Right lung (tissue), 5 donors: ENCODE data around the gene DCHS1. TPM values are rescaled to one million over a fixed set of nuclear protein-coding genes. Genes with fewer than 3 reads are reported as not detected.

Experiments
- DNase-seq, 2 donors: peaks; one replicate each; pipeline ENCODE4 v3.0.0-alpha.2; 2013
- polyA plus RNA-seq, 5 donors: library from polyadenylated mRNA; unstranded; fragments of 120-200 nt; gene quantifications; one replicate each; pipeline versions ENCODE4 v1.2.1 to v1.2.3, GENCODE V29; 2013; ENCODE audit warnings: inconsistent platforms in 1 of 5, low replicate concordance in 1 of 5; ENCODE audit not compliant: insufficient read length in 5 of 5, insufficient read depth in 1 of 5

The DCHS1 gene
- polyA plus RNA-seq, 5 donors: 27.5 to 41.3 (median 35.1) TPM

- no peak for DNase-seq
Measured at GRCh38 chr11:6599449-6599848, 56.2 kb downstream of the DCHS1 start.

DNA sequence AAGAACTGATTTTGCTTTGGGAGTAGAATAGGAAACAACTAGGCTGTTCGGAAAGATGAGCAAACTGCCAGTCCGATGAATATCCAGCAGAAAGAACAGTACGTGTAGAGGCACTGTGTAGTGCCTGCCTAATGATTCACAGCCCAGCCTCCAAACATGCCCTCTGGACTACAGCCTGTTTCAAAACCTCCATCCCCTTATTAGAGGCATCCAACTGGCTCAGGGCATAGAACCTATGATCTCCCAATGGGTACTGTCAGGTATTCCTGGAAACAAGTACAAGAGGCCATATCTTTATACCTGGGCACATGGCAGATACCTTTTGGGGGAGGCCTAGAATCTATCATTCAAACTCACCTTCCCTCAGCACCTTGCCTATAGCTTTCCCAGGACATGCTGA is 57.1 kb downstream of the DCHS1 start:
- no peak for DNase-seq

- DNase-seq: no peak
Measured at GRCh38 chr11:6596239-6596877, 59.3 kb downstream of the DCHS1 start.

DNA sequence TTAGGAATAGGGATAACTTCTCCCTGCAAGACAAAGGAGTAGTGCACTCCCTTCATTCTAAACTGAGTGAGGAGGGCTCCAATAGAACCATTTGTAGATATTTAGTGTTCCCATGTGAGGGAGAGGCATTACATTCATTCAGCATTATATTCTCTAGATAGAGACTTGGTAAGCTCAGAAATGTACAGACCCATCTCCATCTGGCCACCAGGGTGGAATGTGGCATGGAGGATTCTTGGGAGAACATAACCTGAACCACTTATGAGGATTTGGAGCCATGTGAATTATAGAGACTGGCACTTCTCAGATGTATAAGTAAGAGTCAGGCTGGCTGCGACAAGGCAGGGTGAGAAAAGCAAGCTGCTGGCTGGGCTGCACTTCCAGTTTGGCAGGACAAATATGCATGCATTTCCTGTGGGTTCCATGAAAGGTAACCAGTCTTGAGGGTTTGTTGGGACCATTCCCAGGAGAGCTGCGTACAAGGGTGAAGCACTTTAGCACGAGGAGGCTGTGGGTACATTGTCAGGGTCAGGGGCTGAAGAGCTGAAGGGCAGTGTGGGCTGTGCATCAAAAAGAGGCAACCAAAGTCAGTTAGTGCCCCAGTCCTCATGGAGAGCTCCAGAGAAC is 61.4 kb downstream of the DCHS1 start:
- DNase-seq: no peak

- no peak for DNase-seq
Measured at GRCh38 chr11:6588018-6588417, 67.6 kb downstream of the DCHS1 start.

- DNase-seq: no peak
Measured at GRCh38 chr11:6587360-6587953, 68.2 kb downstream of the DCHS1 start.

GRCh38 chr11:6586434-6587359 is 68.9 kb downstream of the DCHS1 start:
- DNase-seq: no peak

GRCh38 chr11:6584528-6584927 is 71.1 kb downstream of the DCHS1 start:
- DNase-seq: no peak

DNA sequence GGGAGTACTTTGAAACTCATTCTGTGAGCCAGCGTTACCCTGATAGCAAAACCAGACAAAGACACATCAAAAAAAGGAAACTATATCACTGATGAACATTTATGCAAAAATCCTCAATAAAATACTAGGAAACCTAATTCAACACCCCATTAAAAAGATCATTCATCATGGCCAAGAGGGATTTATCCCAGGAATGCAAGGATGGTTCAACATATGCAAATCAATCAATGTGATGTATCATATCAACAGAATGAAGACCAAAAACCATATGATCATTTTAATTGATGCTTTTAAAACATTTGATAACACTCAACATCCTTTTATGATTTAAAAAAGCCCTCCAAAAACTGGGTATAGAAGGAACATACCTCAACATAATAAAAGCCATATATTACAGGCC is 72.0 kb downstream of the DCHS1 start:
- DNase-seq: no peak

- DNase-seq: no peak
Measured at GRCh38 chr11:6579681-6580080, 75.9 kb downstream of the DCHS1 start.

DNA sequence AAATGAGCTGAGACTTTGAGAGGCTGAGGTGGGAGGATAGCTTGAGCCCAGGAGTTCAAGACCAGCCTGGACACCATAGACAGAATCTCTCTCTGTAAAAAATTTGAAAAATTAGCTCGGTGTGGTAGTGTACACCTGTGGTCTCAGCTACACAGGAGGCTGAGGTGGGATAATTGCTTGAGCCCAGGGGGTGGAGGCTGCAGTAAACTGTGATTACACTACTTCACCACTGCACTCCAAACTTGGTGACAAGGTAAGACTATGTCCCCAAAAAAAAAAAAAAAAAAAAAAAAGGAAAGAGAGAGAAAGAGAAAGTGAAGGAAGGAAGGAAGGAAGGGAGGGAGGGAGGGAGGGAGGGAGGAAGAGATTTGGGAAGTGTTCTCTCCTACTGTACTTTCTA is 77.5 kb downstream of the DCHS1 start:
- no peak for DNase-seq

- peak; percentile 74 to 78 for DNase-seq
Measured at GRCh38 chr11:6576471-6577373, 78.9 kb downstream of the DCHS1 start.

DNA sequence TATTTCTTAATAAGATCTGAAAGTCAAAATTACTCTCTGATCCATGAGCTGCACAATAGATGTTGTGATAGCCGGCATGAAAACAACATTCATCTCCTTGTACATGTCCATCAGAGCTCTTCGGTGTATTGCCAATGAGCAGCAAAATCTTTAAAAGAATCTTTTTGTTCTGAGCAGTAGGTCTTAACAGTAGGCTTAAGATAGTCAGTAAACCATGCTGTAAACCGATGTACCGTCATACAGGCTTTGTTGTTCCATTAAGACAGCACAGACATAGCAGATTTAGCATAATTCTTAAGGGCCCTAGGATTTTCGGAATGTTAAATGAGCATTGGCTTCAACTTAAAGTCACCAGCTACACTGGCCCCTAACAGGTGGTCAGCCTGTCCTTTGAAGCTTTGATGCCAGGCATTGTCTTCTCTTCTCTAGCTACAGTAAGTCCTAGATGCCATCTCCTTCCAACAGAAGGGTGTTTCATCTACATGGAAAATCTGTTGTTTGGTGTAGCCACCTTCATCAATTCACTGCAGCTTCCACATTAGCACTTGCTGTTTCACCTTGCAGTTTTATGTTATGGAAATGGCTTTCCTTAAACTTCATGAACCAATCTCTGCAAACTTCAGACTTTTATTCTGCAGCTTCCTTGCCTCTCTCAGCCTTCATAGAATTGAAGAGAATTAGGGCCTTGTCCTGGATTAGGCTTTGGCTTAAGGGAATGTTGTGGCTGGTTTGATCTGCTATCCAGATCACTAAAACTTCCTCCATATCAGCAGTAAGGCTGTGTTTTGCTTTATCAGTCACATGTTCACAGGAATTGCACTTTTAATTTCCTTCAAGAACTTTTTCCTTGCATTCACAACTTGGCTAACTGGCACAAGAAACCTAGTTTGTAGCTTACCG is 80.5 kb downstream of the DCHS1 start:
- no peak for DNase-seq

DNA sequence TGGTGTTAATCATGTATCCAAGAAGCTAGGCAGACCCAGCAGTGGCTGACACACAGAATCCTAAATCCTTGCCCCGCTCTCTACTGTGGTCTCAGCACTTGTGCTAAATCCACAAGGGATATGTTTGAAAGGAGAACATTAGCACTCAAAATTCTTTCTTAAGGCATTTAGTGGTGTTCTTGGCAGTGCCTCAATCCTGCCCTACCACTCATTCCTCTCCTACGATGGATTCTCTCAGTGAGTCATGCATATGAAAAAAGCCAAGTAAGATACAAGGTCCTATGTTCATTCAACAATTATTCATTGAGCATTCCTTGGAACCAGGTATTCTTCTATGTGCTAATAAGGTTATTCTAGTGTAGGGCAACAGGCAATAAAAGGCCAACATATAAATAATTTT is 83.4 kb downstream of the DCHS1 start:
- no peak for DNase-seq

DNA sequence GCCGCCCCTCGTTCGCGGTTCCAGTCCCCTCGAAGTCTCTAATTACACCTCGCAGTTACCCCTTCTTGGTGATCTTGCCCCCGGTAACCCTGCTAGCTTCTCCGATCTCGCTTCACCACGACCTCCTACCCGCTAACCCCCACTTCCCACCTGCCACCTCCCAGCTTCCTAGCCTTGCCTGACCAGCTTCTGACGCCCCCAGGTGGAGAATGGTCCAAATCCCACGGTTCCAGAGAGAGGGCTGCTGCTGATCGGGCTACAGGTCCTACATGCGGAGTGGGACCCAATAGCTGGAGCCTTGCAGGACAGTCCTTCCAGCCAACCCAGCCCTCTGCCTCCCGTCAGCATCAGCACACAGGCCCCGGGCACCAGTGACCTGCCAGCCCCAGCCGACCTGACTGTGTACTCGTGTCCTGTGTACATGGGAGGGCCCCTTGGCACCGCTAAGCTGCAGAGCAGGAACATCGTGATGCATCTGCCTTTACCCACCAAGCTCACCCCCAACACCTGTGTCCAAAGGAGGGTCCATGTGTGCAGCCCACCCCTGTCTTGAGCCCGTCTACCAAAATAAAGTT is 84.1 kb downstream of the DCHS1 start:
- DNase-seq: no peak
